HepG2 (cell line): ENCODE measurements around the gene FLAD1. TPM values are rescaled to one million over a fixed set of nuclear protein-coding genes. Genes with fewer than 3 reads are reported as not detected.

Experiments
- ATAC-seq: fragments of 200-7000 bp; cut with Tn5 transposase; 3 replicates; pipeline ENCODE4 v1.9.1; 2020; ENCODE audit warnings: mild to moderate bottlenecking, moderate library complexity
- BruUV-seq: library from RNA; stranded (reverse); fragments of 400-500 nt; replicated peaks from 2 replicates; lab custom pipeline; 2021; lab: Mats Ljungman, UMichigan
- CTCF ChIA-PET: fragments of 300-600 bp; formaldehyde crosslinking; extraction: SDS; loops from one replicate; lab custom pipeline; 2021; ENCODE audit warnings: low total read pairs, inconsistent platforms, low intra/inter-chr PET ratio; lab: Yijun Ruan, JAX
- POLR2A ChIA-PET: fragments of 350-600 bp; sonication (Branson Sonifier 250); formaldehyde crosslinking; loops from one replicate; lab custom pipeline; 2020; ENCODE audit warnings: antibody characterized with exemption, inconsistent platforms; lab: Yijun Ruan, JAX
- DNase-seq: peaks from one replicate; pipeline ENCODE4 v3.0.0-alpha.2; 2015; ENCODE audit warnings: low spot score
- FAIRE-seq: peaks from 3 replicates; lab custom pipeline; 2011; peaks lifted over from hg19 to GRCh38; lab: Jason Lieb, UNC
- H2AFZ ChIP-seq: one replicate; pipeline ENCODE4 v1.6.1; 2011; ENCODE audit warnings: low read length, inconsistent platforms
- H3K27ac ChIP-seq: fragments of 300-600 bp; 3 replicates; pipeline ENCODE4 v1.8.0; 2011; ENCODE audit warnings: mixed run types, mild to moderate bottlenecking, mixed read lengths, low read length, inconsistent platforms; ENCODE audit not compliant: insufficient read depth; ENCODE audit errors: extremely low read length
- H3K27me3 ChIP-seq, 2 experiments: fragments of 200-600 bp in 1 of 2; 2 replicates in 1 of 2; 3 replicates in 1 of 2; pipeline versions ENCODE4 v1.6.0 to v1.8.0; 2011; ENCODE audit warnings: low read length in 2 of 2, mild to moderate bottlenecking in 2 of 2, moderate library complexity in 2 of 2, inconsistent platforms in 1 of 2; ENCODE audit not compliant: insufficient read depth in 2 of 2, control insufficient read depth in 1 of 2
- H3K36me3 ChIP-seq, 2 experiments: fragments of 200-600 bp in 1 of 2; replicated peaks in 1 of 2; 2 replicates in 1 of 2; 3 replicates in 1 of 2; pipeline versions ENCODE4 v1.5.1 to v1.8.0; 2011; ENCODE audit warnings: low read length in 2 of 2, inconsistent platforms in 1 of 2; ENCODE audit not compliant: insufficient read depth in 2 of 2, control insufficient read depth in 1 of 2
- H3K4me1 ChIP-seq: 2 replicates; pipeline ENCODE4 v1.5.1; 2012; ENCODE audit warnings: low read length, inconsistent platforms; ENCODE audit not compliant: insufficient read depth
- H3K4me2 ChIP-seq: 2 replicates; pipeline ENCODE4 v1.6.0; 2011; ENCODE audit warnings: low read depth, low read length, inconsistent platforms
- H3K4me3 ChIP-seq, 3 experiments: fragments of 200-600 bp in 1 of 3; sonication (generic), shearing (Covaris generic) in 1 of 3; replicated peaks in 1 of 3; 2 replicates each; pipeline ENCODE4 v1.5.1; 2011 to 2016; ENCODE audit warnings: low read length in 3 of 3, inconsistent platforms in 2 of 3, low read depth in 2 of 3, mild to moderate bottlenecking in 2 of 3, control low read depth in 1 of 3, mixed read lengths in 1 of 3; ENCODE audit not compliant: insufficient read depth in 1 of 3
- H3K79me2 ChIP-seq: one replicate; pipeline ENCODE4 v1.6.1; 2011; ENCODE audit warnings: low read length, inconsistent platforms; ENCODE audit not compliant: insufficient read depth
- H3K9ac ChIP-seq: 2 replicates; pipeline ENCODE4 v1.6.0; 2011; ENCODE audit warnings: mild to moderate bottlenecking, low read depth, low read length, inconsistent platforms; ENCODE audit not compliant: insufficient read depth
- H3K9me3 ChIP-seq: 2 replicates; pipeline ENCODE4 v1.5.1; 2012; ENCODE audit warnings: mild to moderate bottlenecking, low read length
- H4K20me1 ChIP-seq: 2 replicates; pipeline ENCODE4 v1.6.0; 2011; ENCODE audit warnings: inconsistent platforms, mild to moderate bottlenecking, low read length, moderate library complexity; ENCODE audit not compliant: insufficient read depth
- CHCHD3 ChIP-seq: sonication (generic); formaldehyde crosslinking; IDR thresholded peaks from 2 replicates; pipeline ENCODE4 v1.8.0; 2022; ENCODE audit warnings: mild to moderate bottlenecking, missing genetic modification reagents, moderate library complexity
- FOSL1 ChIP-seq: sonication (generic); formaldehyde crosslinking; IDR thresholded peaks from 2 replicates; pipeline ENCODE4 v1.9.0; 2021; ENCODE audit warnings: missing genetic modification reagents, borderline replicate concordance
- FOXK1 ChIP-seq: sonication (generic); formaldehyde crosslinking; IDR thresholded peaks from 2 replicates; pipeline ENCODE4 v1.4.0; 2020; ENCODE audit warnings: low read depth, missing genetic modification reagents, borderline replicate concordance
- HMG20A ChIP-seq: IDR thresholded peaks from 2 replicates; pipeline ENCODE4 v1.6.1; 2016; ENCODE audit warnings: borderline replicate concordance
- LCORL ChIP-seq, 2 experiments: fragments of 450-650 bp in 1 of 2; sonication (generic) in 1 of 2; formaldehyde crosslinking in 1 of 2; IDR thresholded peaks; 2 replicates each; pipeline versions ENCODE4 v1.5.0 to v1.6.1; 2017 to 2020; ENCODE audit warnings: antibody characterized with exemption in 1 of 2, missing genetic modification reagents in 1 of 2
- MTA3 ChIP-seq: sonication (generic); formaldehyde crosslinking; IDR thresholded peaks from 2 replicates; pipeline ENCODE4 v1.4.0; 2020; ENCODE audit warnings: missing genetic modification reagents
- ZKSCAN8 ChIP-seq: IDR thresholded peaks from 2 replicates; pipeline ENCODE4 v1.6.1; 2016; ENCODE audit warnings: borderline replicate concordance, missing genetic modification reagents, missing compliant biosample characterization
- ZNF282 ChIP-seq: fragments of 450-650 bp; IDR thresholded peaks from 2 replicates; pipeline ENCODE4 v1.6.1; 2018; ENCODE audit not compliant: partially characterized antibody
- ZNF350 ChIP-seq: sonication (generic); formaldehyde crosslinking; IDR thresholded peaks from 2 replicates; pipeline ENCODE4 v1.4.0; 2020; ENCODE audit warnings: mild to moderate bottlenecking, low read depth, missing genetic modification reagents, borderline replicate concordance
- ZNF577 ChIP-seq: sonication (generic); formaldehyde crosslinking; IDR thresholded peaks from 2 replicates; pipeline ENCODE4 v1.4.0; 2020; ENCODE audit warnings: mild to moderate bottlenecking, low read depth, missing genetic modification reagents, borderline replicate concordance
- ZNF83 ChIP-seq: sonication (generic); formaldehyde crosslinking; IDR thresholded peaks from 2 replicates; pipeline ENCODE4 v1.4.0; 2020; ENCODE audit warnings: missing genetic modification reagents, mild to moderate bottlenecking, borderline replicate concordance
- ZNF839 ChIP-seq: sonication (generic); formaldehyde crosslinking; IDR thresholded peaks from 2 replicates; pipeline ENCODE4 v1.4.0; 2020; ENCODE audit warnings: missing genetic modification reagents, mild to moderate bottlenecking, borderline replicate concordance
- WGBS: methylation state at CpG from one replicate; pipeline ENCODE4 v1.1.6; 2017; ENCODE audit warnings: low lambda C conversion rate; 5-methylcytosine and 5-hydroxymethylcytosine counted together
- in situ Hi-C: cut with HindIII; loops from 2 replicates; pipeline ENCODE4 v1.10.0; 2017; ENCODE audit warnings: low pct_unique_long_range_greater_than_20kb; ENCODE audit not compliant: extremely low pct_ligation_motif_present
- intact Hi-C: fragments of 100-400 bp; cut with micrococcal nuclease; formaldehyde crosslinking; loops from one replicate; pipeline ENCODE4 v1.10.0; 2022; ENCODE audit not compliant: unreplicated experiment
- polyA plus RNA-seq, 8 experiments: library from polyadenylated mRNA; depleted of rRNA in 3 of 8; stranded (reverse) in 7 of 8; unstranded in 1 of 8; fragments of >200 nt; fragmentation: Illumina TruSeq in 4 of 8; extraction: Trizol in 4 of 8; gene quantifications; 2 replicates each; pipeline versions ENCODE4 v1.2.1 to v1.2.3, GENCODE V29; 2011 to 2016; ENCODE audit warnings: low read depth in 4 of 8, missing spikeins in 1 of 8, mixed read lengths in 1 of 8; ENCODE audit not compliant: insufficient read depth in 1 of 8
- total RNA-seq, 5 experiments: library from RNA; depleted of rRNA; stranded (reverse); fragments of >200 nt; fragmentation: Illumina TruSeq; extraction: Trizol; gene quantifications; 2 replicates each; pipeline ENCODE4 v1.2.3, GENCODE V29; 2016; ENCODE audit warnings: low read depth in 1 of 5
- TF ChIP-seq, protein P1 (sequence below): sonication (generic); formaldehyde crosslinking; IDR thresholded peaks from 2 replicates; pipeline ENCODE4 v1.5.1; 2020; ENCODE audit warnings: mild to moderate bottlenecking, missing genetic modification reagents, borderline replicate concordance

Gene FLAD1
- total and polyA plus RNA-seq, 2 of the 13 experiments (the other 11 are each of a cell fraction or from before 2014, with no cell fraction given): 25.9 to 32.8 TPM

DNA sequence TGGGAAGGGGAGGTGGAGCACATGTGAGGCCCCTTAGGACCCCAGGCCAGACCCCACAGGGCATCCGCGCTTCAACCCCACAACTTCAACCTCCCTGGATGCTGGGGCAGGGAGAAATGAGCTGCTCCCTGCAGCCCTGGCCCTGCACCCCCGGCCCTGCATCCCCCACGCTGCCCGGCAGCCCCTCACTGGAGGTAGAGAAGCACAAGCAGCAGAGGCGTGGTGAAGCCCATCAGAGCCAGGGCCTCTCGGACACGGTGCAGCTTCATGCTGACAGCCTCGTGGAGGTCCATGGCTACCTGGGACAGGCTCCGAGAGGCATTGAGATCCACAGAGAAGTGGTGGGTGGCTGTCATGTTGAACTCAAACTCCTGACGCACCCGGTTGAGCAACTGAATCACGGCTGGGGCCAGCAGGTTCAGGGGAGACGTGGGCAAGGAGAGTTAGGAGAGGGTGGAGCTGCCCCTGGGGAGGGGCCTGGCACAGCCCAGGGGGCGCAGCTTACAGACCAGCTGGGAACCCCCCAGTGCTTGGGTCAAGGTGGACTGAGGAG is 47.2 kb downstream of the FLAD1 start:
- no peaks in the 10 kb centered on the region for H3K79me2 ChIP-seq
- FAIRE-seq (no peak), DNase-seq (no peak), ATAC-seq (peak; percentile 30)
- H2AFZ ChIP-seq: no peak overlapping the region
- no peak overlapping the region for H3K4me2 ChIP-seq
- ChIA-PET CTCF (no interaction called here), POLR2A (no interaction called here)
- peaks cover 7 to 50% of the 10 kb centered on the region in 2 experiments for H3K27me3 ChIP-seq
- no TSS peak for BruUV-seq
- peaks cover 42% of the 10 kb centered on the region for H3K4me1 ChIP-seq
- in situ Hi-C loops: no loop called here
- WGBS: 0% methylated on average over 4 of the region's 15 CpGs
- TF ChIP-seq FOSL1 (no peak), HMG20A (CRISPR knock-in tag) (no peak), MTA3 (no peak), ZNF350 (CRISPR knock-in tag) (no peak), CHCHD3 (CRISPR knock-in tag) (no peak), ZNF577 (CRISPR knock-in tag) (no peak), LCORL (IDR thresholded peaks at IDR 0.05) (no peak), LCORL (CRISPR knock-in tag; IDR thresholded peaks at IDR 0.05) (no peak), ZNF282 (no peak), ZNF839 (CRISPR knock-in tag) (no peak), ZNF83 (CRISPR knock-in tag) (no peak), ZKSCAN8 (no peak), FOXK1 (CRISPR knock-in tag) (no peak)
- TF ChIP-seq, protein P1, sequence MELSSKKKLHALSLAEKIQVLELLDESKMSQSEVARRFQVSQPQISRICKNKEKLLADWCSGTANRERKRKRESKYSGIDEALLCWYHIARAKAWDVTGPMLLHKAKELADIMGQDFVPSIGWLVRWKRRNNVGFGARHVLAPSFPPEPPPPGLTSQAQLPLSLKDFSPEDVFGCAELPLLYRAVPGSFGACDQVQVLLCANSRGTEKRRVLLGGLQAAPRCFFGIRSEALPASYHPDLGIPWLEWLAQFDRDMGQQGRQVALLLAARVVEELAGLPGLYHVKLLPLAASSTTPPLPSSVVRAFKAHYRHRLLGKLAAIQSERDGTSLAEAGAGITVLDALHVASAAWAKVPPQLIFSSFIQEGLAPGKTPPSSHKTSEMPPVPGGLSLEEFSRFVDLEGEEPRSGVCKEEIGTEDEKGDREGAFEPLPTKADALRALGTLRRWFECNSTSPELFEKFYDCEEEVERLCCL: no peak
- no peak overlapping the region; a peak in 1 of 6 replicates for H3K4me3 ChIP-seq
- no peak overlapping the region for H3K9ac ChIP-seq
- intact Hi-C loops: no loop called here
- no peak overlapping the region for H3K27ac ChIP-seq
- H3K36me3 ChIP-seq: no peaks in the 10 kb centered on the region
- H4K20me1 ChIP-seq: no peaks in the 10 kb centered on the region
- no peaks in the 10 kb centered on the region for H3K9me3 ChIP-seq
